GM19193 (cell line): Measurements from ENCODE around the gene SEC23B.

ENCODE experiments used
- POLR2A ChIP-seq: IDR thresholded peaks from 4 replicates; pipeline ENCODE4 v1.6.1; 2011; ENCODE audit not compliant: insufficient read depth, insufficient read length; ENCODE audit errors: extremely low read depth

Gene SEC23B

DNA sequence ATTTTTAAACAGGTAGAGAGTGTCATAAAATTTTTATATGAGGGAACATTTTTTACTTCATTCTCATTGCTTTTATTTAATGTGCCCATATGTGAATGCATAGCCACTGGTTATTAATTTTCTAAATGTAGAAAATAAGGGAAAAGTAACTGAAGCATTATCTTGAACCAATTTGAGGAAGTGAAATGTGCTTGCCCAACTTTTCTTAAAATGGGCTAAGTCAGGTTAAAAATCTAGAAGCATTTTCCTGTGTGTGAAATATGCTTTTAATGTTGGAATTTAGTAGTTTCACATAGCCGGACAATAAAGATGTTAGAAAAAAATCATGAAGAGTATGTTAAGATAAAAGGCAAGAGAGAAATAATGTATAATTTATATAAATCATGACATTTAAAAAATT is 3.8 kb downstream of the SEC23B start:
- no peak for TF ChIP-seq POLR2A

DNA sequence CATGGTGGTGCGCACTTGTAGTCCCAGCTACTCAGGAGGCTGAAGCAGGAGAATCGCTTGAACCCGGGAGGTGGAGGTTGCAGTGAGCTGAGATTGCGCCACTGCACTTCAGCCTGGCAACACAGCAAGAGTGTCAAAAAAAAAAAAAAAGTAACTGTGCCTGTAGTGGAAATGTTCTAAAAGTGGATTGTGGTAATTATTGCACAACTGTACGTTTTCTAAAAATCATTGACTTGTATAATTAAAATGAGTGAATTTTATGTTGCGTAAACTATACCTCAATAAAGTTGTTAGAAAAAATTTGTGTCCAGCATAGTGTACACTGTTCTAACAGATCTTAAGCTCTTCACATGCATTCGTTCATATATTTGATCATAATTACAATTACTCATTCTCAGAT is 5.5 kb downstream of the SEC23B start:
- TF ChIP-seq POLR2A: no peak

- no peak for TF ChIP-seq POLR2A
These were observed 6.4 kb downstream of the SEC23B start for GRCh38 chr20:18514127-18514526.

DNA sequence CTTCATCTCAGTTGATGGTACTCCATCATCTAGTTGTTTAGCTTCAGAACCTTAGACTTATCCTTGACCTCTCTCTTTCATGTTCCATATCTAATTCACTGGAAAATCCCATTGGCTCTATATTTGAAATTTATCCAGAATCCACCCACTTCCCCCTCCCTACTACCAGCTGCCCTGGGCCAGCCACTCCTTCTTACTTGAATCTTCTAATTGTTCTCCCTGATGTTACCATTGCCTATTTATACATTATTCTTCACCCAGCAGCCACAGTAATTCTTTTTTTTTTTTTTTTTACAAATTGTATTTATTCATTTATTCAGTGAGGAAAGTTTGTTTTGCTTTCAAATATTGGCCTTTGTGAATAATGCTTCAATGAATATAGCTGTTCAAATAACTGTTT is 8.2 kb downstream of the SEC23B start:
- no peak for TF ChIP-seq POLR2A

GRCh38 chr20:18523066-18523465 is 15.3 kb downstream of the SEC23B start:
- no peak for TF ChIP-seq POLR2A

GRCh38 chr20:18524646-18525045 is 16.9 kb downstream of the SEC23B start:
- TF ChIP-seq POLR2A: no peak

DNA sequence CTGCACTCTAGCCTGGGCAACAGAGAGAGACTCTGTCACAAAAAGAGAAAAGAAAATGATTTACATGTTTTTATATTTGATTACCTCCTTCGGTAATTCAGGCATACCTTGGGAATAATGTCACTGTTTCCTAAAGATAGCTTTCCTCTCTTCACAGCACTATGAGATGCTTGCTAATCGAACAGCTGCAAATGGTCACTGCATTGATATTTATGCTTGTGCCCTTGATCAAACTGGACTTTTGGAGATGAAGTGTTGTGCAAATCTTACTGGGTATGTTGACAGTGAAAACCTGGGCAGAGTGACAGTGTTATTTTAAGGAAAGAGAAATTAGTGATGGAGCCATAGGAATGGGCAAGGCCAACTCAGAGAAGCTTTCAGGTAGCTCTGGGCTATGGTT is 19.6 kb downstream of the SEC23B start:
- no peak for TF ChIP-seq POLR2A

GRCh38 chr20:18527836-18528235 is 20.1 kb downstream of the SEC23B start:
- TF ChIP-seq POLR2A: no peak

- no peak for TF ChIP-seq POLR2A
These were observed 21.3 kb downstream of the SEC23B start for GRCh38 chr20:18529041-18529440.

DNA sequence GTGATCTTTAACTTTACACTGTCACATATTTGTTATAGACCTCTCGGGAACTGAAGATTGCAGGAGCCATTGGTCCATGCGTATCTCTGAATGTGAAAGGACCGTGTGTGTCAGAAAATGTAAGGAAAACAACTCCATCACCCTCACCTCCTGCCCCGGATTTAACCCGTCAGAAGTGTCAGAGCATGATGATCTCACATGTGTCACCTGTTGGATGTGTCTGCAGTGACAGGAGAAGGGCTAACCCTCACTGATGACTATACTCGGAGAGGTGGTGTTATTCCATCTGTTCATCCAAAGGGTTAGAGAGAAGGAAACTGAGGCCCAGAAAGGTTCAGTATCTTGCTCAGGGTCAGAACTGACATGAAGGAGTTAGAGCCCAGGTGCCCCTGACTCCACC is 24.9 kb downstream of the SEC23B start:
- TF ChIP-seq POLR2A: no peak

DNA sequence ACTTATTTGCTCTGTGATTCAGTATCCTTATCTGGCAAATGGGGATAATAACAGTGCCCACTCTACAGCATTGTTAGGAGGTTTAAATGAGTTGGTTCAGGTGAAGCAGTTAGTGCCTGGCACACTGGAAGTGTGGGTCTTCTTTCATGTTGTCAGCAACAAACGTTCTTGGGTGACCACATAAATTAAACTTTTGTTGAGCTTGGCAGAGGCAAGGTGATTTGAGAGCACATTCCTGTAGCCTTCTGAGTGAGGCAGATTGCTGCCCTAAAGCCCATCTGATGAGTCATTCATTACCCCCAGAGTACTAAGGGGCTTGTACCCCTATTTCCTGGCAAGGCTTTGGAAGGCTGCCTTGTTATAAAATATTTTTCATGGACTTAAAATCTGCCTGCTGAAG is 25.8 kb downstream of the SEC23B start:
- no peak for TF ChIP-seq POLR2A

- TF ChIP-seq POLR2A: no peak
These were observed 26.4 kb downstream of the SEC23B start for GRCh38 chr20:18533978-18534644.

DNA sequence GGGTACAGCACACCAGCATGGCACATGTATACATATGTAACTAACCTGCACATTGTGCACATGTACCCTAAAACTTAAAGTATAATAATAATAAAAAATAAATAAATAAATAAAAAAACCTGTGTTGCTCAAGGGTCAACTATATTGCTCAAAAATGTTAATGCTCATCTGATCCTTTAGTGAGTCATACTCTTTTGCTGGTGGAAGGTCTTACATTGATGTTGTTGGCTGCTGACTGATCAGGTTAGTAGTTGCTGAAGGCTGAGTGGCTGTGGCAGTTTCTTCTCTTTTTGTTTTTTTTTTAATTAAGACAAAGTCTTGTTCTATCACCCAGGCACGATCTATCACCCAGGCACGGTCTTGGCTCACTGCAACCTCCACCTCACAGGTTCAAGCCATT is 29.9 kb downstream of the SEC23B start:
- no peak for TF ChIP-seq POLR2A

DNA sequence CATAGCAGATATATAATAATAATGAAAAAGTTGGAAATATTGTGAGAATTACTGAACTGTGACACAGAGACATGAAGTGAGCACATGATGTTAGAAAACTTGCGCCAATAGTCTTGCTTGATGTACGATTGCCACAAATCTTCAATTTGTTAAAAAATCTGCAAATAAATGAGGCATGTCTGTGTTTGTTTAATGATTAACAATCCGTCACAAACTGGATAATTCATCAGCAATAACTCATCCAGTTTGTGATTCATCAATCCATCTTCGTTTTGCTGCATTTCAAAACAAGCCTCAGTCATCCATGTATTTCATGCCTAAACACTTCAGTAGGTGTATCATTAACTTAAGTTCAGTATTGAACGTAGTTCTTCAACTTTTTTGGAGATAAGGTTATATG is 34.0 kb downstream of the SEC23B start:
- no peak for TF ChIP-seq POLR2A

DNA sequence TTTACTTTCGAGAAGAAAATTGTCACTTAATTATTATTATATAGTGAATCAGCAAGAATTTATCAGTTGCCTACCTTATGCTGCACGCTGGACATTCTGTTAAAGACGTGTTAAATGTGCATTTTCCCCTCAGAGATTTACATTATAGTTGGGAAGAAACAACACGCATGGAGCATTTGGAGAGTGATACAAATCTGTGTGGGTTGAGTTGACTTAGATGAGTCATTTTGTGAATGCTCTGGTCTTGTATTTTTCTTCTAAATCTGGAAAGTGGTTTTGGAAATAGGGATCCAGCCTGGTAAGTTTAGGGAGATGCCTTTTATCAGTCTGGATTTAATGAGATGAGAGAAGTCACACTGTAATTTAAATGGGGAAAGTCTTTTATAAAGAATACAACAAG is 35.5 kb downstream of the SEC23B start:
- no peak for TF ChIP-seq POLR2A

DNA sequence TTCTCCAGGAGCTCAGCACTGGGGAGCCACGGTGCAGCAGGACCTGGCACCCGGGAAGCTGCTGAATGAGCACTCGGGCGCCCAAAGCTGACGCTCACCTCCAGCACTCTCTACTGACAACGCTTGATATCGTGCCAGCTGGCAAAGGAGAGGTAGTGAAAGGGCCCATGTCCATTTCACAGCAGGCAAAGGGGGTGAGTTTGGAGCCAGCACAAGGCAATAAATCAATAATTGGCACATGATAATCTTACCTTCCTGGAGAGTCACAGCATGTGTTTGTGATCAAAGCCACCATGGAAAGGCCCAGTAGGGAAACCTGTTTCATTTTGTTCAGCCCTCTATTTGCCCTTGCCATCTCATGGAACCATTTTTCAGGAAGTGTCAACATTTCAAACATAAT is 36.2 kb downstream of the SEC23B start:
- no peak for TF ChIP-seq POLR2A

DNA sequence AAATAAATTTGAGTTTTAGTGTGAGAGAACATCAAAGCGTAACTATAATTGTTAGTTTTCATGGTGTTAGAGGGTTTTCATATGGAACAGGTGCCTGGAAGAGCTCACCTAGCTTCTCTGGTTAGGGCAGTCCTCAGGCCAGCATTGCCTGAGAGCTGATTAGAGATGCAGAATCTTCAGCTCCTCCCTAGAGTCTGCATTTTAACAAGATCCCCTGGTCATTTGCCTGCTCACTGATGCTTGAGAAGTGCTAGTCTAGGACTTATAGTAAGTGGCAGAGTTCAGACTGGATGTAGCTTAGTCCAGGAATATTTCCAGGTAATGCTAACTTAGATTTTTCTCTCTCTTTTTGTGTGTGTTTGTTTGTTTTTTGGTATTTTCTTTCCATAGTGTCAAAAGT is 37.8 kb downstream of the SEC23B start:
- no peak for TF ChIP-seq POLR2A
